Measurements from ENCODE around the gene YIF1B. TPM values are rescaled to one million over a fixed set of nuclear protein-coding genes. Genes with fewer than 3 reads are reported as not detected.
A peak's percentile ranks its signal among the peaks of the same experiment; 100 is the strongest.

The YIF1B gene
- total and polyA plus RNA-seq, 9 donors: 8.5 to 37.2 (median 21.8) TPM

DNA sequence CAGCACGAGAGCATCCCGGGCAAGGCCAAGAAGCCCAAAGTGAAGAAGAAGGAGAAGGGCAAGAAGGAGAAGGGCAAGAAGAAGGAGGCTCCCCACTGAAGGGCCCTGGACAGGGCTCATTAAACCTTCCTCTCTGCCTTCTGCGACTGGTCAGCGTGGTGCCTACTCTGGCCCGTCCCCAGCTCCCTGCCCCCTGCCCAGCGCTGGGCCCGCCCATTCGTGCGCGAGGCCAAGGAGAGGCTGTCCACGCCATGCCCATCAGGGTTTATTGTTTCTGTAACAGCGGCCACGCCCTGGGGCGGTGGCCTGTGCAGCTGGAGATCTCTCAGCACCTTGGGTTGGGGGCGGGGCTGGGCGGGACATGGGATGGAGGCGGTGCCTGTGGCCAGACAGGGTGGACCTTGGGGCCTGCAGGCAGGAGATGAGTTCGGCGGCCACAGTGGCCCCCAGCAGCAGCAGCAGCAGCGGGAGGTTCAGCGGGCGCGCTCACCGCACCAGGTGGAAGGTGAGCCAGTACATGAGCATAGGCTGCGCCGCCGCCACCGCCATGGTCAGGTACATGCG is 10.8 kb downstream of the YIF1B start:
- WGBS, 3 donors: 79 to 85% (median 81%) methylated on average over 19 to 29 of the region's 29 CpGs
- Histone ChIP-seq H3K4me3 (no peak overlapping the region), H3K36me3 (no peaks in the 10 kb centered on the region), H3K9me3 (no peaks in the 10 kb centered on the region), H3K27me3 (no peaks in the 10 kb centered on the region), H3K27ac (no peak overlapping the region), H3K4me1 (ENCODE audit: insufficient read depth) (no peaks in the 10 kb centered on the region)
- intact Hi-C loops (cut with DNase I): no loop called here
- peak in 1 of 5 donors; percentile 53 for DNase-seq
- TF ChIP-seq POLR2A (IDR thresholded peaks at IDR 0.05) (no peak), EP300 (IDR thresholded peaks at IDR 0.05) (no peak), CTCF (IDR thresholded peaks at IDR 0.05) (no peak)

DNA sequence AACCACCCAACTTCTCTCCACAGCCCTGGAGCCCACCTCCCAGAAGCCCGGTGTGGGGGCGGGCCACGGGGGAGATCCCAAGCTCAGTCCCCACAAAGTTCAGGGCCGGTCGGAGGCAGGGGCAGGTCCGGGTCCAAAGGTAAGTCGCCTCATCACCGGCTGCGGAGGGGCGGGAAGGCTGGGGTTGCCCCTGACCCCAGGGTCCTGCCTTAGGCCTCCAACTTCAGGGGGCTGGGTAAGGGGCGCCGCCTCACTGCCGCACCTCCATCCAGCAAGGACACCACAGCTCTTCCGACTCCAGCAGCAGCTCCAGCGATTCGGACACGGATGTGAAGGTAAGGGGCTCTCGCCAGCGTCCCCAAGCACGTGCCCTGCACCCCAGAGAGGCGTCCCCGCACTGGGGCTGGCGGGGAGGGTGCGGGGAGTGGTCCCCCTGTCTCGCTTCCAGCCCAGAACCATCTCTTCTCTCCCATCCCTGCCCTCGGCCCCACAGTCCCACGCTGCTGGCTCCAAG is 11.3 kb downstream of the YIF1B start:
- H3K27ac ChIP-seq: no peak overlapping the region
- no peak overlapping the region for H3K4me3 ChIP-seq
- TF ChIP-seq POLR2A (IDR thresholded peaks at IDR 0.05): no peak
- TF ChIP-seq CTCF (IDR thresholded peaks at IDR 0.05): no peak
- no peak for TF ChIP-seq EP300 (IDR thresholded peaks at IDR 0.05)
- WGBS, 3 donors: 69 to 78% (median 78%) methylated on average over 27 of the region's 27 CpGs
- no peak for DNase-seq
- H3K27me3 ChIP-seq: no peaks in the 10 kb centered on the region
- no peaks in the 10 kb centered on the region for H3K9me3 ChIP-seq
- intact Hi-C loops (cut with DNase I): no loop called here
- no peaks in the 10 kb centered on the region for H3K4me1 ChIP-seq (ENCODE audit: insufficient read depth)
- H3K36me3 ChIP-seq: no peaks in the 10 kb centered on the region

DNA sequence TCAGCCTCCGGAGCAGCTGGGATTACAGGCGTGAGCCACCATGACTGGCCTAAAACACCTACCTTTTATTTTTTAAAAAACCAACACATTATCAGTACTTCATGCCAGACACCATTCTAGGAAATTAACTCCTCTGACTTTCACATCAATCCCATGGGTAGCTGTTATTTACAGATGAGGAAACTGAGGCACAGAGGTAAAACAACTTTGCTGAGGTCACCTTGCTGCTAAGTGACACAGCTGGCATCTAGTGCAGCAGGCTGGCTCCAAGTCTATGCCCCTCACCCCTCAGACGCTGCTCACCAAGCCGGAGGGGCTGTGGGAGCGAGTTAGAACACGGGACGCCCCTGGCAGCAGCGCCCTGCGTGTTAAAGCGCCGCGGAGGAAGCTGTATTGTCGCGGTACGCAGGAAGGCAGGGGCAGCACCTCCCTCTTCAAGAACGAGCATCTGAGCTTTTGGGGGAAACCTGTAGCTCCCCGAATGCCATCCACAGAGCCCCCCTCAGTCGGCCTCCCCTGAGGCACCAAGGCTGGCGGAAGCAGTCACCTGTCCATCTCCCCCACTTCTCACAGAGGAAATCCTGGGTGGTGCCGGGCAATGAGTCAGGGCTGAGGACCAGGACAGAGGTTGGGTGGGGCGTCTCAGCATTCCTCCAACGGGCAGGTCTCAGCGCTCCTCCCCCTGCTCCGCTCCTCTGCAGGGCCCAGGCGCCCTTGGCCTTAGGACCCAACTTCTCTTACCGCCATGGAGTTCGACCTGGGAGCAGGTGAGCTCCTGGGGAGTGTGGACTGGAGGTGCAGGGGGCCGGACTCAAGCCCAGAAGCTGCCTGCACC is 12.0 kb downstream of the YIF1B start, which contains the start of gene C19orf33:
C19orf33 (plus strand) TSS at position 735 of the 835 bp plus-strand sequence; CDS start at position 746, 11 bp downstream.
- no peaks in the 10 kb centered on the region for H3K27me3 ChIP-seq
- no peak within 1 kb of the TSS for H3K4me3 ChIP-seq
- TF ChIP-seq POLR2A (IDR thresholded peaks at IDR 0.05) (no peak), CTCF (IDR thresholded peaks at IDR 0.05) (no peak), EP300 (IDR thresholded peaks at IDR 0.05) (no peak)
- DNase-seq: no peak
- H3K9me3 ChIP-seq: no peaks in the 10 kb centered on the region
- intact Hi-C loops (cut with DNase I): no loop called here
- 74 to 80% (median 74%) methylated on average over 27 to 28 of the region's 28 CpGs for WGBS, 3 donors
- H3K27ac ChIP-seq: no peak within 1 kb of the TSS
- H3K36me3 ChIP-seq: no peaks in the 10 kb centered on the region
- H3K4me1 ChIP-seq (ENCODE audit: insufficient read depth): no peaks in the 10 kb centered on the region

GRCh38 chr19:38298821-38299680 is 16.7 kb downstream of the YIF1B start:
- no peak for DNase-seq
- 26 to 31% (median 31%) methylated on average over 11 of the region's 11 CpGs for WGBS, 3 donors
- intact Hi-C loops (cut with DNase I): no loop called here
- H3K9me3 ChIP-seq: no peaks in the 10 kb centered on the region
- no peaks in the 10 kb centered on the region for H3K4me1 ChIP-seq (ENCODE audit: insufficient read depth)
- no peak overlapping the region for H3K4me3 ChIP-seq
- no peaks in the 10 kb centered on the region for H3K36me3 ChIP-seq
- H3K27ac ChIP-seq: peak overlapping the region in 1 of 2 donors; percentile 21
- no peak for TF ChIP-seq EP300 (IDR thresholded peaks at IDR 0.05)
- no peak for TF ChIP-seq CTCF (IDR thresholded peaks at IDR 0.05)
- no peak for TF ChIP-seq POLR2A (IDR thresholded peaks at IDR 0.05)
- H3K27me3 ChIP-seq: no peaks in the 10 kb centered on the region
